Smooth muscle cell (in vitro differentiated cells): ENCODE measurements around the gene SFXN5. TPM values are rescaled to one million over a fixed set of nuclear protein-coding genes. Genes with fewer than 3 reads are reported as not detected.

Experiments used
- DNase-seq: peaks from one replicate; lab custom pipeline; 2025; ENCODE audit not compliant: unreplicated experiment; lab: John Stamatoyannopoulos, UW
- H2AFZ ChIP-seq: fragments of 200-600 bp; sonication (generic); 2 replicates; pipeline ENCODE4 v1.6.0; 2016; ENCODE audit warnings: antibody characterized with exemption, low read depth, mild to moderate bottlenecking
- H3F3A ChIP-seq: fragments of 200-600 bp; sonication (generic); 2 replicates; pipeline ENCODE4 v1.6.0; 2017; ENCODE audit warnings: antibody characterized with exemption, low read depth
- H3K27ac ChIP-seq: fragments of 200-600 bp; sonication (generic); 2 replicates; pipeline ENCODE4 v1.5.1; 2016; ENCODE audit warnings: low read depth, mild to moderate bottlenecking
- H3K27me3 ChIP-seq: fragments of 200-600 bp; sonication (generic); 2 replicates; pipeline ENCODE4 v1.6.1; 2016; ENCODE audit warnings: low read depth, mild to moderate bottlenecking
- H3K36me3 ChIP-seq: fragments of 200-600 bp; sonication (generic); 2 replicates; pipeline ENCODE4 v1.5.1; 2016; ENCODE audit warnings: low read depth
- H3K4me1 ChIP-seq: fragments of 200-600 bp; sonication (generic); 2 replicates; pipeline ENCODE4 v1.5.1; 2016; ENCODE audit warnings: low read depth
- H3K4me2 ChIP-seq: fragments of 200-600 bp; sonication (generic); 2 replicates; pipeline ENCODE4 v1.6.0; 2016; ENCODE audit warnings: mild to moderate bottlenecking
- H3K4me3 ChIP-seq: fragments of 200-600 bp; sonication (generic); 2 replicates; pipeline ENCODE4 v1.5.1; 2016; ENCODE audit warnings: mild to moderate bottlenecking
- H3K79me2 ChIP-seq: fragments of 200-600 bp; sonication (generic); 2 replicates; pipeline ENCODE4 v1.6.0; 2016; ENCODE audit warnings: low read depth, mild to moderate bottlenecking
- H3K9ac ChIP-seq: fragments of 200-600 bp; sonication (generic); 2 replicates; pipeline ENCODE4 v1.6.0; 2016; ENCODE audit warnings: low read depth
- H3K9me3 ChIP-seq: fragments of 200-600 bp; sonication (generic); replicated peaks from 2 replicates; pipeline ENCODE4 v1.5.1; 2016; ENCODE audit warnings: low read depth
- H4K20me1 ChIP-seq: fragments of 200-600 bp; sonication (generic); 2 replicates; pipeline ENCODE4 v1.6.0; 2016; ENCODE audit warnings: low read depth
- WGBS: methylation state at CpG from one replicate; pipeline ENCODE4 v1.1.7; 2016; ENCODE audit warnings: low lambda C conversion rate; 5-methylcytosine and 5-hydroxymethylcytosine counted together
- polyA plus RNA-seq: library from polyadenylated mRNA; unstranded; fragments of >200 nt; fragmentation: Nextera tagmentation; extraction: Ambion mirVana; gene quantifications from 2 replicates; pipeline ENCODE4 v1.2.1, GENCODE V29; 2016
- total RNA-seq: library from RNA; depleted of rRNA; stranded (reverse); fragments of >200 nt; gene quantifications from 2 replicates; pipeline ENCODE4 v1.2.3, GENCODE V29; 2014
- TF ChIP-seq, protein P1 (sequence below): fragments of 200-600 bp; sonication (generic); IDR thresholded peaks from 2 replicates; pipeline ENCODE4 v1.5.1; 2017; ENCODE audit warnings: borderline replicate concordance, mild to moderate bottlenecking, antibody characterized with exemption; ENCODE audit not compliant: insufficient read depth, poor library complexity, severe bottlenecking

SFXN5 gene
- total and polyA plus RNA-seq, 2 experiments from 2014 or later = 6.9 to 8.3 TPM

DNA sequence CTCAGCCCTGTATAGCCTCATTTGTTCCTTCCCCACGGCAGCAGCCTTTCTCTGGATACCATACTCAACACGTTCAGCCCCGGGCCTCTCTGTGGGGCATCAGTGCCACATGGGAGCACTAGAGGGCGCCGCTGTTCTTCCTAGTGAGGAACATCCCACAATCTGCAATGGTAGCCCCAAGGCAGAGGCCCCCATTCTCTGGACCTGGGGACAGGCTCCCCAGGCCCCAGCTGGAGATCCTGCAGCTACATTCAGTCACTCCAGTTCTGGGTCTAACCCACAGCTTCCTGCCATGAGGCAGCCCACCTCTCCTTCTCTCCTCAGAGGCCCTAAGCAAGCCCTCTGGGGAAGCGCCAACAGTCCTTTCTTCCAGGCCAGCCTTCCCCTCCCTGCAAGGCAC is 14.2 kb upstream of the SFXN5 start:
- peaks cover 76% of the 10 kb centered on the region for H4K20me1 ChIP-seq

DNA sequence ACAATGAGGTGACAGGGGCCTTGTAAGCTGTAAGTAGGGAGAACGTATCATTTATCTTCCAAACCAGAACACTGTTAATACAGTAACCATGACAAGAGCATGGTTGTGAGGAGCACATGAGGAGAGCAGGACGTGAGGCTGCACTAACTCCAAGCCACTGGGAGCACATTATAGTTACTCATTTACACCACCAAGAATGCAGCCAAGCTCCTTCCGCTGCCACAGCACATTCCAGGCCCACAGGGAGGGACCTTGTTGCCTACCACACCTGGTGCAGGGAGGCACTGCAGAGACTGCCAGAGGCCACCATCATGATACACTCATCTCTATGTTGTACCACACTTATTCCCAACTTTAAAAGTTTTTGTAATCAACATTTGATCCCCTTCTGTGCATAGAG is 13.5 kb upstream of the SFXN5 start:
- no peak for DNase-seq
- no peak overlapping the region for H3K9ac ChIP-seq
- no peak overlapping the region for H3K27ac ChIP-seq
- H3K4me3 ChIP-seq = no peak overlapping the region
- no peaks in the 10 kb centered on the region for H3K36me3 ChIP-seq
- H4K20me1 ChIP-seq = peaks cover 76% of the 10 kb centered on the region
- TF ChIP-seq, protein P1, sequence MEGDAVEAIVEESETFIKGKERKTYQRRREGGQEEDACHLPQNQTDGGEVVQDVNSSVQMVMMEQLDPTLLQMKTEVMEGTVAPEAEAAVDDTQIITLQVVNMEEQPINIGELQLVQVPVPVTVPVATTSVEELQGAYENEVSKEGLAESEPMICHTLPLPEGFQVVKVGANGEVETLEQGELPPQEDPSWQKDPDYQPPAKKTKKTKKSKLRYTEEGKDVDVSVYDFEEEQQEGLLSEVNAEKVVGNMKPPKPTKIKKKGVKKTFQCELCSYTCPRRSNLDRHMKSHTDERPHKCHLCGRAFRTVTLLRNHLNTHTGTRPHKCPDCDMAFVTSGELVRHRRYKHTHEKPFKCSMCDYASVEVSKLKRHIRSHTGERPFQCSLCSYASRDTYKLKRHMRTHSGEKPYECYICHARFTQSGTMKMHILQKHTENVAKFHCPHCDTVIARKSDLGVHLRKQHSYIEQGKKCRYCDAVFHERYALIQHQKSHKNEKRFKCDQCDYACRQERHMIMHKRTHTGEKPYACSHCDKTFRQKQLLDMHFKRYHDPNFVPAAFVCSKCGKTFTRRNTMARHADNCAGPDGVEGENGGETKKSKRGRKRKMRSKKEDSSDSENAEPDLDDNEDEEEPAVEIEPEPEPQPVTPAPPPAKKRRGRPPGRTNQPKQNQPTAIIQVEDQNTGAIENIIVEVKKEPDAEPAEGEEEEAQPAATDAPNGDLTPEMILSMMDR = no peak
- WGBS = 93% methylated on average over 3 of the region's 3 CpGs
- no peaks in the 10 kb centered on the region for H3K9me3 ChIP-seq
- H3K4me1 ChIP-seq = peaks cover 11% of the 10 kb centered on the region
- no peaks in the 10 kb centered on the region for H3K27me3 ChIP-seq
- H3K4me2 ChIP-seq = no peak overlapping the region
- H2AFZ ChIP-seq = no peak overlapping the region
- H3K79me2 ChIP-seq = peaks cover 20% of the 10 kb centered on the region
- peaks cover 2% of the 10 kb centered on the region for H3F3A ChIP-seq

More for the DNA sequence above, 14.2 kb upstream of the SFXN5 start:
- H3K4me2 ChIP-seq = no peak overlapping the region
- no peak overlapping the region for H3K27ac ChIP-seq
- peaks cover 17% of the 10 kb centered on the region for H3K4me1 ChIP-seq
- peaks cover 26% of the 10 kb centered on the region for H3K79me2 ChIP-seq
- peaks cover 9% of the 10 kb centered on the region for H3F3A ChIP-seq
- H3K9ac ChIP-seq = no peak overlapping the region
- H3K27me3 ChIP-seq = no peaks in the 10 kb centered on the region
- H3K4me3 ChIP-seq = no peak overlapping the region
- H3K9me3 ChIP-seq = no peaks in the 10 kb centered on the region
- peak; percentile 48 for DNase-seq
- H3K36me3 ChIP-seq = no peaks in the 10 kb centered on the region
- WGBS = 16% methylated on average over 6 of the region's 6 CpGs
- TF ChIP-seq, protein P1 = peak; percentile 87
- H2AFZ ChIP-seq = no peak overlapping the region

DNA sequence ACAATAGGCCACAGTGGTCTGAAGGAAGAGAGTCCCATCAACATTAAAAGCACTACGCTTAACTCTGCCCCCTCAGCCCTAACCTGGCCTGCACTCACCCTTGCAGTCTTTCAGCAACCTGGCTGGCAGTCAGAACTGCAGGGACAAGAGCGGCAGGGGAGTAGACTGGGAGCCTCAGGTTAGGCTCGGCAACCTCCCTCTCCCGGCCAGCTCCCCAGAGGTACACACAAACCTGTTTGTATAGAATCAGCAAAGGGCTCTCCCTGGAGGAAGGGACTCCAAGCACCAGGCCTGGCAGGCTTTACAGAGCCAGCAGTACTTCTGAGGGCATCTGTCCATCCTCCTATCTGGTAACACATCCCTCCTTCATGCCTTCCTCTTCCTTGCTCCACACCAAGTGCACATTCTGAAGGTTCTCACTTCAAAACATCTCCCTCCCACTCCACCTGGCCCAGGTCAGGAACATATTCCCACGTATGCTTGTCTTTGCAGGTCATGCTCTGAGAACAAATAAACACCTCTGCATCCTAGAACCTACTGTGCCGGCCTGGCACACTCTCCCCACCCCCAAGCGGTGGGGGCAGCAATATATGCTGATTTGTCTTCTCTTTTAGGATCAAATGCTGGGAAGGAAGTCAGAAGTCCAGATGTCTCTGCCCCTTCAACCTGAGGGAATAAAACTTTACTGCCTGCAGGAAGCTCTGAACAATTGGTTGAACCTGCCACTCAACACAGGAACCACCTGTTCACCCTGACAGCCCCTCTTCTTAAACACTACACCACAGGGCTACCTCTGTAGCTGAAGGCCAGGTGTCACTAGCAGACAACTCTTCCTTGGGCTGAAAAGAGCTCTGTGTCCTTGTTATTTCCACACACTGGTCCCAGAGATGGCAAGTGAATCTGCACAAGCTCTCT is 12.6 kb upstream of the SFXN5 start:
- Histone ChIP-seq H3K36me3 (no peaks in the 10 kb centered on the region), H3K9ac (no peak overlapping the region)

More for the DNA sequence above, 12.6 kb upstream of the SFXN5 start:
- 96% methylated on average over 7 of the region's 7 CpGs for WGBS
- Histone ChIP-seq H3F3A (no peaks in the 10 kb centered on the region), H3K4me3 (no peak overlapping the region), H3K4me2 (no peak overlapping the region), H3K9me3 (no peaks in the 10 kb centered on the region), H2AFZ (no peak overlapping the region), H3K79me2 (peaks cover 20% of the 10 kb centered on the region), H3K4me1 (peaks cover 7% of the 10 kb centered on the region), H3K27ac (no peak overlapping the region), H4K20me1 (peaks cover 82% of the 10 kb centered on the region), H3K27me3 (no peaks in the 10 kb centered on the region)
- no peak for DNase-seq
- TF ChIP-seq, protein P1 = no peak
